Measurements from ENCODE around the gene ZNF668. TPM values are rescaled to one million over a fixed set of nuclear protein-coding genes. Genes with fewer than 3 reads are reported as not detected.

ZNF668 gene
- 9.0 and 12.1 TPM in 2 replicates for total RNA-seq
- 8.1 and 13.8 TPM in 2 replicates for polyA plus RNA-seq
- polyA plus RNA-seq (2012), result 12.2 and 19.1 TPM in 2 replicates
- 7.0 and 13.7 TPM in 2 replicates for polyA minus RNA-seq (ENCODE audit: low replicate concordance)

- H3K27me3 ChIP-seq (ENCODE audit: control insufficient read depth, insufficient read depth, low read length), result no peaks in the 10 kb centered on the region
- peak within 1 kb of the TSS; percentile 77 to 95 (median 90) for H3K4me3 ChIP-seq (replicated peaks in 1 of 4; ENCODE audit: control extremely low read depth in 1 of 4, insufficient read depth in 1 of 4, low read depth in 3 of 4, low read length in 4 of 4)
- H3K4me2 ChIP-seq (ENCODE audit: extremely low read depth, insufficient read depth, low read length), result peak within 1 kb of the TSS; percentile 95
- peak within 1 kb of the TSS; percentile 96 for H3K9ac ChIP-seq (ENCODE audit: insufficient read depth, low read length)
- H3K4me1 ChIP-seq (ENCODE audit: control insufficient read depth, extremely low read depth, insufficient read depth, low read length), result no peaks in the 10 kb centered on the region
- no peak for TF ChIP-seq CTCF (conservative IDR thresholded peaks at IDR 0.05 in 1 of 2, IDR thresholded peaks at IDR 0.05 in 1 of 2; ENCODE audit: low read depth in 1 of 2, low read length in 2 of 2)
- TF ChIP-seq EZH2 (IDR thresholded peaks at IDR 0.05; ENCODE audit: low read length, missing control alignments), result no peak
- no peaks in the 10 kb centered on the region for H3K9me3 ChIP-seq (ENCODE audit: control insufficient read depth, insufficient read depth, low read depth, low read length)
- H3K36me3 ChIP-seq (ENCODE audit: control insufficient read depth, insufficient read depth, low read length), result peaks cover 23% of the 10 kb centered on the region
- DNase-seq (ENCODE audit: low read depth in 2 of 2), result peak; percentile 99 to 100
- H2AFZ ChIP-seq (ENCODE audit: low read length), result peak within 1 kb of the TSS; percentile 61
- no peaks in the 10 kb centered on the region for H4K20me1 ChIP-seq (ENCODE audit: control insufficient read depth, extremely low read depth, insufficient read depth, low read length)
- peaks cover 72% of the 10 kb centered on the region for H3K79me2 ChIP-seq (ENCODE audit: control insufficient read depth, insufficient read depth, low read length)
- H3K27ac ChIP-seq (ENCODE audit: insufficient read depth, low read length), result peak within 1 kb of the TSS; percentile 97
Measured at GRCh38 chr16:31073970-31074813, at the start of gene ZNF668, which contains the start of gene ZNF646. TSS of gene ZNF668 (minus strand) at chr16:31074240. CDS start at chr16:31064459, 9,781 bp downstream. TSS of gene ZNF646 (plus strand) at chr16:31074422. CDS start at chr16:31076325, 1,903 bp downstream.

GRCh38 chr16:31120129-31120528 is 46.1 kb upstream of the ZNF668 start:
- H3K36me3 ChIP-seq (ENCODE audit: control insufficient read depth, insufficient read depth, low read length), result peaks cover 7% of the 10 kb centered on the region
- no peak overlapping the region for H3K4me3 ChIP-seq (replicated peaks in 1 of 4; ENCODE audit: control extremely low read depth in 1 of 4, insufficient read depth in 1 of 4, low read depth in 3 of 4, low read length in 4 of 4)
- no peak overlapping the region for H3K9ac ChIP-seq (ENCODE audit: insufficient read depth, low read length)
- no peak overlapping the region for H3K4me2 ChIP-seq (ENCODE audit: extremely low read depth, insufficient read depth, low read length)
- H3K4me1 ChIP-seq (ENCODE audit: control insufficient read depth, extremely low read depth, insufficient read depth, low read length), result peaks cover 5% of the 10 kb centered on the region
- no peak overlapping the region for H2AFZ ChIP-seq (ENCODE audit: low read length)
- H4K20me1 ChIP-seq (ENCODE audit: control insufficient read depth, extremely low read depth, insufficient read depth, low read length), result no peaks in the 10 kb centered on the region
- no peak overlapping the region for H3K27ac ChIP-seq (ENCODE audit: insufficient read depth, low read length)
- H3K79me2 ChIP-seq (ENCODE audit: control insufficient read depth, insufficient read depth, low read length), result peaks cover 15% of the 10 kb centered on the region
- H3K27me3 ChIP-seq (ENCODE audit: control insufficient read depth, insufficient read depth, low read length), result no peaks in the 10 kb centered on the region
- TF ChIP-seq EZH2 (IDR thresholded peaks at IDR 0.05; ENCODE audit: low read length, missing control alignments) (no peak), CTCF (conservative IDR thresholded peaks at IDR 0.05 in 1 of 2, IDR thresholded peaks at IDR 0.05 in 1 of 2; ENCODE audit: low read depth in 1 of 2, low read length in 2 of 2) (no peak)
- no peak for DNase-seq (ENCODE audit: low read depth in 2 of 2)
- no peaks in the 10 kb centered on the region for H3K9me3 ChIP-seq (ENCODE audit: control insufficient read depth, insufficient read depth, low read depth, low read length)

All from fibroblast of lung (primary cell).